ENCODE measurements around the gene LRRC4C.
A peak's percentile ranks its signal among the peaks of the same experiment; 100 is the strongest.

The LRRC4C gene

DNA sequence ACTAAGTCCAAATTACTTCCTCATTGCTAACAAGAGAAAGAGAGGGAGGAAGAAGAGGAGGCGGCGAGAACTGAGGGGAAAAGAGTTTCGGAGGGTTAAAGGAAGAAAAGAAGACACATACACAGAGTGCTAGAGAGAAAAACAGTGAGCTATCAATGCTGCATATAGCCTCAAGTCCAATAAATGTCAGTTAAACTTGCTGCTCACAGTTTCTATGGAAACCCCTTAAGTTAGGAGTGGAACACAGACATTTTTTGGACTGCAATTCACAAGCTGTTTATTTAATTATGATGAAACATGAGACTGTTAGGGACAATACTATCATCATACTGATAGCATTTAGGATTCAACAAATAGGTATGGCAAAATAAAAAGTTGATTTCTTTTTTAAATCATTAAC lies 1320.4 kb downstream of the LRRC4C start:
- no peak for DNase-seq (ENCODE audit: low spot score)
- CTCF ChIA-PET, result no interaction called here
- POLR2A ChIA-PET (ENCODE audit: low non-redundant PET), result interaction anchor here (0.6 kb wide), 1 partner anchor 32 kb away, joined by 3 read pairs; no protein-coding TSS in a partner anchor
- TF ChIP-seq, protein P1, sequence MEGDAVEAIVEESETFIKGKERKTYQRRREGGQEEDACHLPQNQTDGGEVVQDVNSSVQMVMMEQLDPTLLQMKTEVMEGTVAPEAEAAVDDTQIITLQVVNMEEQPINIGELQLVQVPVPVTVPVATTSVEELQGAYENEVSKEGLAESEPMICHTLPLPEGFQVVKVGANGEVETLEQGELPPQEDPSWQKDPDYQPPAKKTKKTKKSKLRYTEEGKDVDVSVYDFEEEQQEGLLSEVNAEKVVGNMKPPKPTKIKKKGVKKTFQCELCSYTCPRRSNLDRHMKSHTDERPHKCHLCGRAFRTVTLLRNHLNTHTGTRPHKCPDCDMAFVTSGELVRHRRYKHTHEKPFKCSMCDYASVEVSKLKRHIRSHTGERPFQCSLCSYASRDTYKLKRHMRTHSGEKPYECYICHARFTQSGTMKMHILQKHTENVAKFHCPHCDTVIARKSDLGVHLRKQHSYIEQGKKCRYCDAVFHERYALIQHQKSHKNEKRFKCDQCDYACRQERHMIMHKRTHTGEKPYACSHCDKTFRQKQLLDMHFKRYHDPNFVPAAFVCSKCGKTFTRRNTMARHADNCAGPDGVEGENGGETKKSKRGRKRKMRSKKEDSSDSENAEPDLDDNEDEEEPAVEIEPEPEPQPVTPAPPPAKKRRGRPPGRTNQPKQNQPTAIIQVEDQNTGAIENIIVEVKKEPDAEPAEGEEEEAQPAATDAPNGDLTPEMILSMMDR (conservative IDR thresholded peaks at IDR 0.05; ENCODE audit: low read depth), result no peak
- no peak overlapping the region for H3K27ac ChIP-seq

DNA sequence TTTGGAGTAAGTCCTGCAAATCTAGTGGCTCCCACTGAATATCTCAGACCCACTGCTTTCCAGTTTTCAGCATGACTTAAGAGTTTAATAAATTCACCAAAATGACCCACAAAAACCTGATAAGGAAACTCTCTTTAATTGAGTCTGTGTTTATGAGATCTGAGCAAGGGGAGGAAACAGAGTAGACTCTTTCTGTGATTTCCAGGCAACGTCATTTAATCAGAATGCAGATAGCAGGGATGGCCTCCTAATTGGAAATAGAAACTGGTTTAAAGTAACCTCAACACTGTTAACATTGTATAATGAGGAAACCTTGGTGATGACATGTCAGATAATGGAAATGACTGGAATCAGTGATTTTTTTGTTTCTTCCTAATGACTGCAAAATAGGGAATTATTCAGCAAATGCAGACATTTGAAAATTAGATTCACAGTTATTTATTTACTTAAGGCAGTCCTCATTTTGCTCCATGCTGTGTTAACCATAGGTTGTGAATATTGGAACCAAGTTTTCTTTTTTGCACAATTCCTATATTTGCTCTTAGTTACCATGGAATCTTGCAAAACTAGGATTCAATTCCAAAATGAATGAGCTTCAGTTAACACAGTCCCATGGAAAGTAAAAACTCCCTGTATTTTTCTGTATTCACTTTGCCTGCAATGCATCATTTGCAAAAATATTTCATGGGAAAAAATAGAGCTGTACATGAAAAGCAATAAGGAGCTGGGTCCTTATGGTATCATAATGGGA lies 1324.5 kb downstream of the LRRC4C start:
- no peak for DNase-seq (ENCODE audit: low spot score)
- CTCF ChIA-PET, result interaction anchor here (0.6 kb wide), 1 partner anchor 1305 kb away, joined by 4 read pairs; no protein-coding TSS in a partner anchor

DNA sequence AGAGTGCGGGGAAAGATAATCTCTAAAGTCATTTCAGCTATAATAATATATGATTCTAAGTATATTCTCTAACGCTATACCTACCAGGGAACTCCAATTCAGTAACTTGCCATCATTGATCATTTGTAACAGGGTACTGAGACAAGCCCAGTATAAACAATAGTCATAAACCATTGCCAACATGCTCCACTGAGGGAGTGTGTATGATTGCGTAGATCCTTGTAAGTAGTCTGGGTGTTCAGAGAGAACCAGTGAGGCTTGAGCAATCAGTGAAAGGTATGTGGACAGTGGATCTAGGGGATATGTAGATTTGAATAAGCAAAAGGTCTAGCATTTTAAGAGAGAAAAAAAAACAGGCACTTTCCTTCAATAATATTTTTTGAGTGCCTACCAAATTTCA lies 1326.0 kb downstream of the LRRC4C start:
- CTCF ChIA-PET, result no interaction called here
- DNase-seq (ENCODE audit: low spot score), result no peak
- no peak overlapping the region for H3K27ac ChIP-seq
- POLR2A ChIA-PET (ENCODE audit: low non-redundant PET), result no interaction called here
- TF ChIP-seq, protein P1 (conservative IDR thresholded peaks at IDR 0.05; ENCODE audit: low read depth), result no peak

More for the DNA sequence above, 1324.5 kb downstream of the LRRC4C start:
- TF ChIP-seq, protein P1 (conservative IDR thresholded peaks at IDR 0.05; ENCODE audit: low read depth), result no peak
- H3K27ac ChIP-seq, result no peak overlapping the region
- POLR2A ChIA-PET (ENCODE audit: low non-redundant PET), result no interaction called here

DNA sequence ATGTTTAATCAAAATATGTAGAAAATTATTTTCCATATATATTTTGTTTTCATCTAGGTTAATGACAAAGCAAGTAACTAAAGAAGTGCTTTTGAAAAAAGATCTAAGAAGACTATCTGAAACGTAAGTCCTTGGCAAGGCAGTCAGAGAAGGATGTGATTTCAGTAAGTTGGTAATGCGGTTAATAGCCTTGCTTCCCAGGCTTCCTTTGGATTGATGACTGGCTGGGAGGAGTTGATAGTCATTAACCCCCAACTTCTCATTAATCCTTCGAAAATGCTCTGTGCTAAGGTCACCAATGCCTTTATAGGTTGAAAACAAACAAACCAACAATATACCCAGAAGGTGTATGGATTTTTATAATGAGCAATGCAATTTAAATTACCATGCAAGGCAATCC lies 1326.5 kb downstream of the LRRC4C start:
- POLR2A ChIA-PET (ENCODE audit: low non-redundant PET), result no interaction called here
- CTCF ChIA-PET, result no interaction called here
- TF ChIP-seq, protein P1 (conservative IDR thresholded peaks at IDR 0.05; ENCODE audit: low read depth), result no peak
- no peak overlapping the region for H3K27ac ChIP-seq
- DNase-seq (ENCODE audit: low spot score), result no peak

DNA sequence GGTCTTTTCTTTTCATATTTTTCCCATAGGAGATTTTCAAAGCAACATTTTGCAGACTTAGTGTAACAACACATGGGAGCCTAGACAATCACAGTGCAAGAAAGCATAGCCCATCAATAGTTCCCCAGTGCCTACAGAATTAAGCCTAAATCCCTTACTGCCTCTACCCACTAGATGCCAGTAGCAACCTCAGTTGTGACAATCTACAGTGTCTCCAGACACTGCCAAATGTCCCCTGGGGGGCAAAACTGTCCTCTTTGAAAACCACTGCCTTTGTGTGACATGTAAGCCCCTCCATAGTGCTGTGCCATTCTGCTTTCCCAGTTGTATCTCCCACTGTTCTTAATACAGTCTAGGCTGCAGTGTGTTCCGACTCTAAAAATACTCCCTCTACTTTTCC lies 1329.0 kb downstream of the LRRC4C start:
- POLR2A ChIA-PET (ENCODE audit: low non-redundant PET), result no interaction called here
- no peak for DNase-seq (ENCODE audit: low spot score)
- H3K27ac ChIP-seq, result no peak overlapping the region
- TF ChIP-seq, protein P1 (conservative IDR thresholded peaks at IDR 0.05; ENCODE audit: low read depth), result no peak
- CTCF ChIA-PET, result no interaction called here

DNA sequence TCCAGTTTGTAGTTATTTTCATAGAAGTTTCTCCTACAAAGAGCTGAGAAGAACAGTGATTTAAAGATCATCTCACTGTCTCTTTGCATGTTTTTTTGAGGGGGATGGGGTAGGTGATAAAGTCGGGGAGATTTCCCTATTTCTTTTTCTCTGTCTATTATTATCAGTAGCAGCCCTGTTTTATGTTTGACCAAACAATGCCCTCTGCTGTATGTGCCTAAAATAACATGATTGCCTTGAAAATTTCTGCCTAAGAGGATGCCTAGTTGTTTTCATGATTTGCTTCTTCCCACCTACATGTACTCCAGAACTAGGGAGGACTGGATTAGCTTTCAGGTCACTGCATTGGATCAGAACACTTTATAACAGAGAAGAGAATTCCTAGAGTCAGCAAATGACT lies 1330.2 kb downstream of the LRRC4C start:
- ChIA-PET POLR2A (ENCODE audit: low non-redundant PET) (no interaction called here), CTCF (no interaction called here)
- no peak overlapping the region for H3K27ac ChIP-seq
- TF ChIP-seq, protein P1 (conservative IDR thresholded peaks at IDR 0.05; ENCODE audit: low read depth), result peak; percentile 10; the same call in 1 of the 2 replicates
- DNase-seq (ENCODE audit: low spot score), result peak; percentile 23
